Pancreas (tissue), 10 donors: ENCODE results near the gene PIGZ. TPM values are rescaled to one million over a fixed set of nuclear protein-coding genes. Genes with fewer than 3 reads are reported as not detected.
A peak's percentile ranks its signal among the peaks of the same experiment; 100 is the strongest.

Experiments used
- ATAC-seq, 4 donors: fragments of 200-7000 bp; cut with Tn5 transposase; one replicate each; pipeline versions ENCODE4 v1.8.0 to v1.9.1; 2020; ENCODE audit warnings: mild to moderate bottlenecking in 4 of 4, moderate library complexity in 4 of 4
- DNase-seq, 6 donors: peaks; one replicate each; pipeline ENCODE4 v3.0.0-alpha.2; 2020
- FAIRE-seq: peaks from 2 replicates; lab custom pipeline; 2012; peaks lifted over from hg19 to GRCh38; lab: Jason Lieb, UNC
- H3K27ac ChIP-seq, 4 donors: fragments of 200-600 bp; sonication (generic); 1 replicate in 3 of 4; 2 replicates in 1 of 4; pipeline versions ENCODE4 v1.5.0 to v1.8.0; 2020
- H3K27me3 ChIP-seq, 4 donors: fragments of 200-600 bp; one replicate each; pipeline ENCODE4 v1.8.0; 2021
- H3K36me3 ChIP-seq, 3 donors: fragments of 200-600 bp; sonication (generic) in 1 of 3; one replicate each; pipeline versions ENCODE4 v1.5.0 to v1.8.0; 2020 to 2021
- H3K4me1 ChIP-seq, 3 donors: fragments of 200-600 bp; one replicate each; pipeline ENCODE4 v1.8.0; 2021
- H3K4me3 ChIP-seq, 4 donors: fragments of 200-600 bp; sonication (generic) in 2 of 4; one replicate each; pipeline versions ENCODE4 v1.5.0 to v1.8.0; 2020 to 2021
- H3K9me3 ChIP-seq, 4 donors: fragments of 200-600 bp; one replicate each; pipeline ENCODE4 v1.8.0; 2021
- WGBS, 2 donors: extraction: QIAGEN DNeasy Blood & Tissue Kit; methylation state at CpG; one replicate each; pipeline ENCODE4 v1.1.7; 2013; 5-methylcytosine and 5-hydroxymethylcytosine counted together
- intact Hi-C, 3 donors: fragments of 100-400 bp; cut with DNase I; formaldehyde crosslinking; loops; one replicate each; pipeline versions ENCODE4 v1.11.1 to v1.14.2; 2022
- polyA plus RNA-seq, 2 donors: library from polyadenylated mRNA; stranded (reverse); fragments of 200-250 nt; gene quantifications; one replicate each; pipeline ENCODE4 v1.2.3, GENCODE V29; 2013
- total RNA-seq, 6 donors: library from RNA; stranded (reverse); fragmentation: NEBNext Ultra II Directional in 4 of 6; extraction: Animal tissue kit (Norgen Biotek cat#: 25700) in 4 of 6; gene quantifications; one replicate each; pipeline versions ENCODE4 v1.2.1 to v1.2.4, GENCODE V29; 2021 to 2023
- TF ChIP-seq, protein P1 (sequence below), 4 donors: fragments of 200-600 bp; sonication (generic) in 3 of 4; IDR thresholded peaks; one replicate each; pipeline versions ENCODE4 v1.5.0 to v1.8.0; 2021; ENCODE audit warnings: antibody characterized with exemption in 4 of 4
- donor health status: healthy with polysubstance abuse.
- donor health status: DM: no; HTN: no; CAD: no; lungs with moderate emphysema.
- donor health status: DM: no; HTN: no; CAD: no.
- donor health status: control.
- donor health status: control.
- donor health status: Bipolar disorder and iron deficiency.
- donor health status: DM: yes; HTN: yes; CAD: no.
- donor health status: DM: no; HTN: no; CAD: no.
- donor health status: DM: no; HTN: no; CAD: no.
- donor health status: DM: yes; HTN: yes; CAD: no.

The PIGZ gene
- total and polyA plus RNA-seq, 8 donors, result 1.3 to 3.8 (median 2.1) TPM

DNA sequence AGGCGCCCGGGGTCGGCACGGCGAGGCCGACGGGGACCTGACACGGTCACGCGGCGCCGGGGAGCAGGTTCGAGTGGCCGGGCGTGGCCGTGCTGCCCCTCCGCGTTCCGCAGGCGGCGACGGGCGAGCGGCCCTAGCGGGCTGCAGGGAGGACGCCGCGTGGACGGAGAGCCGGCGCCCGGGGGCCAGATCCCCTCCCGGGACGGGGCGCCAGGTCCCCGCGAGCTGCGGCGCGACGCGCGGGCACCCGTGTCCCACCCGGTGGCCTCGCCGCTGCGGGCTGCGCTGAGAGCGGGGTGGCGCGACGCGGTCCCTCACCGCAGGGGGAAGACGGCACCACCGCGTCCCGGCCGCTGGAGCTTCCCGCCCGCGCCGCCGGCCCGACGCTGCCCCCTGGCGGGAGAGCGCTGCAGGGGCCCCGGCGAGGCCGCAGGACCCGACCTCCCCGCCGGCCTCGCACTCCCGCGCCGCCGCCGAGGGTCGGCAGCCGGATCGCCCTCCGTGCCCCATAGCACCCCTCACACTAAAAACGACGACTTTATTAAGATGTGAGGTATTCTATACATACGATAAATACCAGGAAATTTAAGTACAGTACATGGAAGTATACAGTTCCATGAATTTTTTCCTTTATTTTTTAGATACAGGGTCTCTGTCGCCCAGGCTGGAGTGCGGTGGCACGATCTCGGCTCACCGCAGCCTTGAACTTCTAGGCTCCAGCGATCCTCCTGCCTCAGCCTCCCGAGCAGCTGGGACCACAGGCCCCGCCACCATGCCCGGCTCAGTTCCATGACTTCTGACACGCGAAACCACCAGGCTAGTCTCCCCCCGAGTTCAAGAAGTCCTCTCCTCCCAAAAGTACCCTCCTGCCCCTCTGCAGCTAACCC is 1.3 kb upstream of the PIGZ start:
- H3K27me3 ChIP-seq, result no peaks in the 10 kb centered on the region
- H3K36me3 ChIP-seq, result no peaks in the 10 kb centered on the region
- peak overlapping the region; percentile 69 to 91 (median 86) for H3K4me3 ChIP-seq
- TF ChIP-seq, protein P1, sequence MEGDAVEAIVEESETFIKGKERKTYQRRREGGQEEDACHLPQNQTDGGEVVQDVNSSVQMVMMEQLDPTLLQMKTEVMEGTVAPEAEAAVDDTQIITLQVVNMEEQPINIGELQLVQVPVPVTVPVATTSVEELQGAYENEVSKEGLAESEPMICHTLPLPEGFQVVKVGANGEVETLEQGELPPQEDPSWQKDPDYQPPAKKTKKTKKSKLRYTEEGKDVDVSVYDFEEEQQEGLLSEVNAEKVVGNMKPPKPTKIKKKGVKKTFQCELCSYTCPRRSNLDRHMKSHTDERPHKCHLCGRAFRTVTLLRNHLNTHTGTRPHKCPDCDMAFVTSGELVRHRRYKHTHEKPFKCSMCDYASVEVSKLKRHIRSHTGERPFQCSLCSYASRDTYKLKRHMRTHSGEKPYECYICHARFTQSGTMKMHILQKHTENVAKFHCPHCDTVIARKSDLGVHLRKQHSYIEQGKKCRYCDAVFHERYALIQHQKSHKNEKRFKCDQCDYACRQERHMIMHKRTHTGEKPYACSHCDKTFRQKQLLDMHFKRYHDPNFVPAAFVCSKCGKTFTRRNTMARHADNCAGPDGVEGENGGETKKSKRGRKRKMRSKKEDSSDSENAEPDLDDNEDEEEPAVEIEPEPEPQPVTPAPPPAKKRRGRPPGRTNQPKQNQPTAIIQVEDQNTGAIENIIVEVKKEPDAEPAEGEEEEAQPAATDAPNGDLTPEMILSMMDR (IDR thresholded peaks at IDR 0.05), result peak; percentile 76 to 94 (median 84)
- intact Hi-C loops, result loop anchor here in 1 of 3 donors (5.0 kb wide), 1 partner anchor 133 kb away; no protein-coding TSS in a partner anchor
- DNase-seq (peak; percentile 38 to 91 (median 68)), FAIRE-seq (no peak), ATAC-seq (peak; percentile 86 to 94 (median 92))
- H3K27ac ChIP-seq, result no peak overlapping the region
- H3K4me1 ChIP-seq, result peaks cover 0 to 4% (median 0%) of the 10 kb centered on the region in 3 donors
- WGBS, 2 donors, result 7 to 12% methylated on average over 61 to 100 of the region's 100 CpGs
- no peaks in the 10 kb centered on the region for H3K9me3 ChIP-seq

DNA sequence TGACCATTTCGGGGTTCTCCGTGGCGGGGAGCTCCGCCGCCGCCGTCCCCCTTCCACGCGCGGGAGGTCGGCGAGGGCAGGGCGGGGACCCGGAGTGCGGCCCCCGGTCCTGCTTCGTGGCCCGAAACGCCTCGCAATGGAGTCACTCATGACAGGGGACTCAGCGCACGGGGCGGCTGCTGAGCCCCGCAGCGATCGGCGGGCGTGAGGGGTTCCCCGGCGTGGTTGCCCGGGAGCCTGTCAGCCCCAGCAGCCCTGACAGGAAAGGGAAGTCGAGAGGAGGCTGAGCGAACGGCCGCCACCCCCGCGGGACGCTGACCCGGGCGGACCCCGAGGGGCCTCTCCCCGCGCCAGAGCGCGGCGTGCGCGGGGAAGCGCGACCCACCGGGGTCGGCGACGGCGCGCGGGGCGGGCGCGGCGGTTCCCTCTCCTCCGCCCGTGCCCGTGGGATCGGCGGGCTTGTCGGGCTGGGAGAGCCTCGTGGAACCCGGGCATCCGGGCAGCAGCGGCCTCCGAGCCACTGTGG is 564 bp upstream of the PIGZ start:
- H3K9me3 ChIP-seq, result no peaks in the 10 kb centered on the region
- intact Hi-C loops, result loop anchor here in 1 of 3 donors (5.0 kb wide), 1 partner anchor 132 kb away; no protein-coding TSS in a partner anchor
- peak overlapping the region; percentile 69 to 91 (median 86) for H3K4me3 ChIP-seq
- no peaks in the 10 kb centered on the region for H3K27me3 ChIP-seq
- peaks cover 0 to 4% (median 0%) of the 10 kb centered on the region in 3 donors for H3K4me1 ChIP-seq
- TF ChIP-seq, protein P1 (IDR thresholded peaks at IDR 0.05), result no peak
- ATAC-seq, result peak; percentile 21 to 43 (median 30)
- 0% methylated on average over 48 to 72 of the region's 72 CpGs for WGBS, 2 donors
- FAIRE-seq, result no peak
- H3K27ac ChIP-seq, result peak overlapping the region in 2 of 4 donors; percentile 33 to 57
- peak in 2 of 6 donors; percentile 68 to 77 for DNase-seq
- no peaks in the 10 kb centered on the region for H3K36me3 ChIP-seq

DNA sequence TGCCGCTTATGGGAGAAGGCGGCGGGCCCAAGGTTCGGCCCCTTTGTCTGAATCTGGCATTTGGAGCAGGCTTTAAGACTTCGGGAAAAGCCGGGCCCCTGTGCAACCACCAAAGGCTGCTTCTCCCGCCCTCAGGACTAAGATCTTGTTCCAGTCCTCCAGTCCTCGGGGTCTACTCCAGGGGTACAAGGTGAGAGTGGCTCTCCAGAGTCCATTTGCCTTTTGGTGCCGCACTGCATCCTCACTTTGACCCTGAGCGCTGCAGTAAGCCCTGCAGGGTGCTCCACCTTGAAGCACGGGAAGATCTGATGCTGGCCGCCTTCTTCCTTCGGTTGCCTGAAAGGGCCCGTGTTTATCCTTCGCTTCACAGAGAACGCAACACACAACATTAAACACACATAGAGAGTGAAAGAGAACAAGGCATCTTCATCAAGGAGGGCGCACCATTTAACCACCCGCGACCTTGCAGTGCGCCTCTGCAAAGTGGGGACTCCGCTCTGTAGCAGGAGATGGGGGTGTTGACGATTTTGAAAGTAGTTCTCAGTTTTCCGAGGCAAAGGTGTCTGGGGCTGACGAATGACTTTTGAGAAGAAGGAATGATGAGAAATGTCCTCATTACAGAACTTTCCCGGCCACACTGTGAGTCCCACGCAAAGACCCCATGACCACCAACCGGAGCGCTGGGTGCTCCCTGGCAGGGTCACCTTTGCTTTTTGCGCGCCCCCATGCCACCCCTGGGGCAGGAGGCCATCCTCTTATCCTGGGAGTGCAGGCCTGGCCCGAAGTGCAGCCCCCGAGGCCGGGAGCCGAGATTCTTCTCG is 1.0 kb downstream of the PIGZ start:
- WGBS, 2 donors, result 73 to 79% methylated on average over 35 of the region's 35 CpGs
- TF ChIP-seq, protein P1 (IDR thresholded peaks at IDR 0.05), result no peak
- no peak for DNase-seq
- peak overlapping the region in 3 of 4 donors; percentile 69 to 91 (median 83) for H3K4me3 ChIP-seq
- FAIRE-seq, result no peak
- peaks cover 0 to 4% (median 0%) of the 10 kb centered on the region in 3 donors for H3K4me1 ChIP-seq
- H3K27ac ChIP-seq, result no peak overlapping the region
- no peaks in the 10 kb centered on the region for H3K9me3 ChIP-seq
- intact Hi-C loops, result loop anchor here in 1 of 3 donors (5.0 kb wide), 1 partner anchor 130 kb away; no protein-coding TSS in a partner anchor
- no peaks in the 10 kb centered on the region for H3K36me3 ChIP-seq
- ATAC-seq, result no peak
- H3K27me3 ChIP-seq, result no peaks in the 10 kb centered on the region

DNA sequence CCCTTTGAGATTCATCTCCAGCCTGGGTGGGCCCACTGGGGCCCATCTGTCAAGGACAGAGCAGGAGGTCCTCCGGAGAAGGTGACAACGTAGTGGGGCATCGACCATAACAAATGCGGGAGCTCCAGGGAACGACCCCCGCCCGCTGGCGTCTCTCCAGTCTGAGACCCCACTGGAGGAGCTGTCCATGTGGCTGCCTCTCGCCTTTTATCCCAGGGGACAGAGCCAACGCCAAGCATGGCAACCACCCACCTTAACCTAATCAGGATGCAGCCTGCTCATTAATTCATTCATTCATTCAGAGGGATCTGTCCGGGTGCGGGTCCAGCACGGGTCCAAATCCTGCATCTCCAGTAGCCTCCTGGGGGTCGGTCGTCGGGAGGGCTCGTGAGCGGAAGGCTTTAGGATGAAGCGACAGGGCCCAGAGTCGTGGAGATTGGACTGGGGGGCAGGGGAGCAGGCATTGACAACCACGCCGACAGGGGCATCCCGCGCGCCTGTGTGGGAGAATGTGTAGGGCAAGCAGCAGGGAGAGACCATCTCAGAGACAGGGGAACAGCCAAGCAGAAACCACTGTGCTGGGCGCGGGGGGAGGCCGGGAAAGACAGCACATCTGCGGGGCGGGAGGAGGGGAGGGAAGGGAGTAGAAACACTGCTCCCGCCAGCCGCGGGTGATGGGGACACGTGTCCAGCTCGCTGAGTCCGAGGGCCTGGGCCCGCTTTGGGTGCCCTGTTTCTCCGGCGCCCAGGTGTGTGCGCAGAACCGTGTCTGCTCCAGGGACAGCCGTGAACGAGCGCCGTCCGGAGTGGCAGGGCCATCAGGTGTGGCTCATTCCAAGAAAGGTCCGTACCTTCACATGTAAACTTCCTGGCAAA is 1.9 kb downstream of the PIGZ start:
- WGBS, 2 donors, result 85 to 86% methylated on average over 46 to 47 of the region's 47 CpGs
- Histone ChIP-seq H3K9me3 (no peaks in the 10 kb centered on the region), H3K36me3 (no peaks in the 10 kb centered on the region), H3K4me3 (no peak overlapping the region), H3K27me3 (no peaks in the 10 kb centered on the region), H3K27ac (no peak overlapping the region), H3K4me1 (peaks cover 0 to 4% (median 0%) of the 10 kb centered on the region in 3 donors)
- no peak for ATAC-seq
- TF ChIP-seq, protein P1 (IDR thresholded peaks at IDR 0.05), result no peak
- DNase-seq, result peak in 1 of 6 donors; percentile 69
- intact Hi-C loops, result loop anchor here in 1 of 3 donors (5.0 kb wide), 1 partner anchor 129 kb away; no protein-coding TSS in a partner anchor
- no peak for FAIRE-seq
